OCI-LY1 (cell line): ENCODE data around the gene CFAP97D1.
"Not testable (repeated sequence)": the region's sequence is repeated elsewhere in the genome, so short reads cannot be mapped to it uniquely, and the experiment has no call there.

Source experiments
- H2AFZ ChIP-seq: fragments of 200-600 bp; sonication (generic), shearing (Covaris generic); 2 replicates; pipeline ENCODE4 v1.6.0; 2014; ENCODE audit warnings: antibody characterized with exemption, mild to moderate bottlenecking, low read length
- H3F3A ChIP-seq: fragments of 200-600 bp; sonication (generic), shearing (Covaris generic); 2 replicates; pipeline ENCODE4 v1.6.0; 2014; ENCODE audit warnings: mild to moderate bottlenecking, antibody characterized with exemption, low read length, moderate library complexity; ENCODE audit not compliant: insufficient read depth
- H3K27ac ChIP-seq: fragments of 200-600 bp; sonication (generic); 2 replicates; pipeline ENCODE4 v1.5.1; 2014; ENCODE audit warnings: low read length, mixed run types, mild to moderate bottlenecking, low read depth; ENCODE audit not compliant: poor library complexity, severe bottlenecking
- H3K27me3 ChIP-seq: fragments of 200-600 bp; sonication (generic); 2 replicates; pipeline ENCODE4 v1.6.0; 2014; ENCODE audit warnings: antibody characterized with exemption, mild to moderate bottlenecking, low read length, moderate library complexity; ENCODE audit not compliant: insufficient read depth
- H3K36me3 ChIP-seq: fragments of 200-600 bp; sonication (generic); 2 replicates; pipeline ENCODE4 v1.6.1; 2014; ENCODE audit warnings: mild to moderate bottlenecking, antibody characterized with exemption, low read length, moderate library complexity, mixed read lengths; ENCODE audit not compliant: insufficient read depth
- H3K4me1 ChIP-seq: fragments of 200-600 bp; sonication (generic); 2 replicates; pipeline ENCODE4 v1.5.1; 2014; ENCODE audit warnings: mild to moderate bottlenecking, low read length, moderate library complexity; ENCODE audit not compliant: insufficient read depth, severe bottlenecking
- H3K4me2 ChIP-seq: fragments of 200-600 bp; sonication (generic), shearing (Covaris generic); 2 replicates; pipeline ENCODE4 v1.6.1; 2014; ENCODE audit warnings: low read length
- H3K4me3 ChIP-seq: fragments of 200-600 bp; sonication (generic); 2 replicates; pipeline ENCODE4 v1.5.1; 2014; ENCODE audit warnings: low read length, low read depth, mild to moderate bottlenecking, mixed read lengths; ENCODE audit not compliant: poor library complexity, severe bottlenecking
- H3K79me2 ChIP-seq: fragments of 200-600 bp; shearing (Covaris generic); 2 replicates; pipeline ENCODE4 v1.6.1; 2016; ENCODE audit warnings: mixed run types, low read length, mixed read lengths; ENCODE audit not compliant: insufficient read depth
- H3K9ac ChIP-seq: fragments of 200-600 bp; sonication (generic), shearing (Covaris generic); 2 replicates; pipeline ENCODE4 v1.6.1; 2014; ENCODE audit warnings: mild to moderate bottlenecking, low read length, mixed read lengths
- H3K9me2 ChIP-seq: fragments of 200-600 bp; sonication (generic), shearing (Covaris generic); 2 replicates; pipeline ENCODE4 v1.6.1; 2014; ENCODE audit warnings: low read depth, mild to moderate bottlenecking, low read length, mixed read lengths
- H3K9me3 ChIP-seq: fragments of 200-600 bp; shearing (Covaris generic); 2 replicates; pipeline ENCODE4 v1.6.1; 2014; ENCODE audit warnings: low read length, mixed read lengths
- H4K20me1 ChIP-seq: fragments of 200-600 bp; sonication (generic), shearing (Covaris generic); 2 replicates; pipeline ENCODE4 v1.6.0; 2016; ENCODE audit warnings: mild to moderate bottlenecking, low read length; ENCODE audit not compliant: insufficient read depth
- CTCF ChIP-seq: fragments of 200-600 bp; sonication (generic), shearing (Covaris generic); IDR thresholded peaks from 2 replicates; pipeline ENCODE4 v1.5.1; 2017; ENCODE audit warnings: mild to moderate bottlenecking, antibody characterized with exemption, low read length, moderate library complexity, mixed read lengths
- EZH2 ChIP-seq: fragments of 200-600 bp; sonication (generic), shearing (Covaris generic); IDR thresholded peaks from 2 replicates; pipeline ENCODE4 v1.8.0; 2017; ENCODE audit warnings: borderline replicate concordance, mixed run types, mild to moderate bottlenecking, antibody characterized with exemption, low read length, moderate library complexity, mixed read lengths

Gene CFAP97D1

GRCh38 chr17:43798024-43798423 lies 17.8 kb downstream of the CFAP97D1 start:
- H3K9me3 ChIP-seq, H3K79me2 ChIP-seq, H3K4me3 ChIP-seq, H3K4me2 ChIP-seq, H3K9ac ChIP-seq, H3K36me3 ChIP-seq, H4K20me1 ChIP-seq, H3K27me3 ChIP-seq, H3K27ac ChIP-seq, H3K9me2 ChIP-seq, H3K4me1 ChIP-seq, H3F3A ChIP-seq, H2AFZ ChIP-seq: not testable (repeated sequence)

- Histone ChIP-seq H3K27me3 (peaks cover 5% of the 10 kb centered on the region; the same call in 1 of the 2 replicates), H3K4me2 (no peak overlapping the region), H3K4me1 (no peaks in the 10 kb centered on the region), H3K9me2 (no peaks in the 10 kb centered on the region), H3K27ac (no peak overlapping the region), H4K20me1 (no peaks in the 10 kb centered on the region), H3K79me2 (no peaks in the 10 kb centered on the region), H3K9me3 (no peaks in the 10 kb centered on the region), H3K9ac (no peak overlapping the region), H3F3A (no peaks in the 10 kb centered on the region), H2AFZ (no peak overlapping the region), H3K4me3 (no peak overlapping the region), H3K36me3 (no peaks in the 10 kb centered on the region)
- TF ChIP-seq EZH2: no peak
- no peak for TF ChIP-seq CTCF
These were observed 18.8 kb downstream of the CFAP97D1 start for GRCh38 chr17:43799047-43799446.

DNA sequence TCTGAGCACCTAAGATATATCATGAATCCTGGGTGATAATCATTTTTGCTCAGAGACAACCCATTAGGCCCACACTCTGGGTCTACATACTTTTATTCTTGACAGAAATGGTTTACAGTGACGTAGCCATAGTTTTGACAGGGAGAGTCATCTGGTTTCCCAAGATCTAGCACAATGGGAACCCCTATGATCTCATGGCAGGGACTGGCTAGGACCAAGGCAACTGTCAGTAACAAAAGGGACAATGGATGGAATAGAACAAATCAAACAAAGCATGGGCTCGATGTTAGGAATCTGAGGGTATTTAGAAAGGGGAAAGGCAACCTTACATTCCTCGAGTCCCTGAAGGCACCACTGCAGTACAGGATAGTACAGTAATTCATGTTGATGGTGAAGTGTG lies 20.5 kb downstream of the CFAP97D1 start:
- no peaks in the 10 kb centered on the region for H3K4me1 ChIP-seq
- H3K27me3 ChIP-seq: peaks cover 10% of the 10 kb centered on the region
- H3K27ac ChIP-seq: no peak overlapping the region
- H3K9me2 ChIP-seq: no peaks in the 10 kb centered on the region
- H4K20me1 ChIP-seq: no peaks in the 10 kb centered on the region
- H3F3A ChIP-seq: no peaks in the 10 kb centered on the region
- no peak overlapping the region for H2AFZ ChIP-seq
- H3K9ac ChIP-seq: no peak overlapping the region
- no peaks in the 10 kb centered on the region for H3K79me2 ChIP-seq
- H3K4me2 ChIP-seq: no peak overlapping the region
- H3K4me3 ChIP-seq: no peak overlapping the region
- H3K36me3 ChIP-seq: no peaks in the 10 kb centered on the region
- H3K9me3 ChIP-seq: no peaks in the 10 kb centered on the region
- no peak for TF ChIP-seq CTCF
- no peak for TF ChIP-seq EZH2

- no peak overlapping the region for H3K4me2 ChIP-seq
- H2AFZ ChIP-seq: no peak overlapping the region
- H4K20me1 ChIP-seq: no peaks in the 10 kb centered on the region
- peaks cover 10% of the 10 kb centered on the region for H3K27me3 ChIP-seq
- H3K4me1 ChIP-seq: no peaks in the 10 kb centered on the region
- no peak overlapping the region for H3K27ac ChIP-seq
- no peak for TF ChIP-seq CTCF
- no peak for TF ChIP-seq EZH2
- H3K79me2 ChIP-seq: no peaks in the 10 kb centered on the region
- H3K36me3 ChIP-seq: no peaks in the 10 kb centered on the region
- H3K9me2 ChIP-seq: no peaks in the 10 kb centered on the region
- H3K9me3 ChIP-seq: no peaks in the 10 kb centered on the region
- no peak overlapping the region for H3K9ac ChIP-seq
- H3K4me3 ChIP-seq: no peak overlapping the region
- H3F3A ChIP-seq: no peaks in the 10 kb centered on the region
These were observed 21.6 kb downstream of the CFAP97D1 start for GRCh38 chr17:43801844-43802243.
